SK-N-SH (cell line): ENCODE measurements around the gene ABLIM2. TPM values are rescaled to one million over a fixed set of nuclear protein-coding genes. Genes with fewer than 3 reads are reported as not detected.

Experiments
- CTCF ChIA-PET: fragments of 300-600, 350-600 bp; formaldehyde crosslinking; extraction: SDS; loops from one replicate; lab custom pipeline; 2021; lab: Yijun Ruan, JAX
- POLR2A ChIA-PET: fragments of 350-600 bp; sonication (Branson Sonifier 250); formaldehyde crosslinking; extraction: SDS; loops from one replicate; lab custom pipeline; 2020; ENCODE audit warnings: antibody characterized with exemption, inconsistent platforms; lab: Yijun Ruan, JAX
- DNase-seq: peaks from one replicate; pipeline ENCODE4 v3.0.0; 2012
- H2AFZ ChIP-seq: fragments of 200-600 bp; sonication (generic); 2 replicates; pipeline ENCODE4 v1.8.1; 2016; ENCODE audit warnings: antibody characterized with exemption, mild to moderate bottlenecking, low read depth
- H3F3A ChIP-seq: fragments of 200-600 bp; sonication (generic); replicated peaks from 2 replicates; pipeline ENCODE3; 2016; ENCODE audit warnings: antibody characterized with exemption, mild to moderate bottlenecking; ENCODE audit not compliant: insufficient read depth
- H3K27ac ChIP-seq, 2 experiments: fragments of 200-500 bp in 1 of 2; fragments of 200-600 bp in 1 of 2; sonication (Bioruptor generic) in 1 of 2; sonication (generic), shearing (Covaris generic) in 1 of 2; 2 replicates each; pipeline versions ENCODE4 v1.5.1 to v1.6.1; 2014 to 2016; ENCODE audit warnings: low read depth in 2 of 2, inconsistent platforms in 1 of 2, low read length in 1 of 2, mild to moderate bottlenecking in 1 of 2, mixed read lengths in 1 of 2
- H3K27me3 ChIP-seq: fragments of 200-600 bp; sonication (generic), shearing (Covaris generic); 2 replicates; pipeline ENCODE4 v1.6.1; 2016; ENCODE audit warnings: mixed run types; ENCODE audit not compliant: insufficient read depth
- H3K36me3 ChIP-seq, 2 experiments: fragments of 200-500 bp in 1 of 2; fragments of 200-600 bp in 1 of 2; sonication (Bioruptor generic) in 1 of 2; sonication (generic) in 1 of 2; replicated peaks in 1 of 2; 2 replicates each; pipeline versions ENCODE3 to v1.5.1; 2014 to 2016; ENCODE audit warnings: low read length in 1 of 2, mild to moderate bottlenecking in 1 of 2; ENCODE audit not compliant: insufficient read depth in 2 of 2, control insufficient read depth in 1 of 2
- H3K4me1 ChIP-seq, 2 experiments: fragments of 200-500 bp in 1 of 2; fragments of 200-600 bp in 1 of 2; sonication (Bioruptor generic) in 1 of 2; sonication (generic), shearing (Covaris generic) in 1 of 2; 2 replicates each; pipeline versions ENCODE4 v1.5.1 to v1.6.1; 2014 to 2016; ENCODE audit warnings: low read depth in 1 of 2, low read length in 1 of 2, mixed run types in 1 of 2; ENCODE audit not compliant: insufficient read depth in 2 of 2, control insufficient read depth in 1 of 2
- H3K4me2 ChIP-seq: fragments of 200-600 bp; sonication (generic), shearing (Covaris generic); 2 replicates; pipeline ENCODE4 v1.6.1; 2017; ENCODE audit warnings: mixed run types
- H3K4me3 ChIP-seq, 2 experiments: fragments of 200-500 bp in 1 of 2; fragments of 200-600 bp in 1 of 2; sonication (Bioruptor generic) in 1 of 2; sonication (generic), shearing (Covaris generic) in 1 of 2; 2 replicates each; pipeline versions ENCODE4 v1.5.1 to v1.8.1; 2014 to 2016; ENCODE audit warnings: low read depth in 2 of 2, inconsistent platforms in 1 of 2, low read length in 1 of 2, mild to moderate bottlenecking in 1 of 2, mixed read lengths in 1 of 2, moderate library complexity in 1 of 2
- H3K79me2 ChIP-seq: fragments of 200-600 bp; sonication (generic); 2 replicates; pipeline ENCODE4 v1.8.1; 2017; ENCODE audit warnings: mild to moderate bottlenecking; ENCODE audit not compliant: insufficient read depth
- H3K9ac ChIP-seq: fragments of 200-600 bp; sonication (generic); 2 replicates; pipeline ENCODE4 v1.6.1; 2017; ENCODE audit warnings: mixed run types
- H3K9me2 ChIP-seq: fragments of 200-600 bp; sonication (generic); 2 replicates; pipeline ENCODE4 v1.6.1; 2017; ENCODE audit warnings: mixed run types
- H3K9me3 ChIP-seq: fragments of 200-600 bp; sonication (generic); 2 replicates; pipeline ENCODE4 v1.6.1; 2017; ENCODE audit warnings: mixed run types, mild to moderate bottlenecking, moderate library complexity
- H4K20me1 ChIP-seq: fragments of 200-600 bp; sonication (generic); 2 replicates; pipeline ENCODE4 v1.6.1; 2017; ENCODE audit warnings: mild to moderate bottlenecking, mixed run types; ENCODE audit not compliant: insufficient read depth
- CTCF ChIP-seq: fragments of 200-600 bp; sonication (generic); IDR thresholded peaks from 2 replicates; pipeline ENCODE4 v1.6.1; 2017; ENCODE audit warnings: antibody characterized with exemption, mild to moderate bottlenecking, moderate library complexity
- ELF1 ChIP-seq: IDR thresholded peaks from 2 replicates; pipeline ENCODE4 v1.4.0; 2012
- FOXJ3 ChIP-seq: sonication (generic); formaldehyde crosslinking; IDR thresholded peaks from 2 replicates; pipeline ENCODE4 v1.5.1; 2020; ENCODE audit warnings: mild to moderate bottlenecking, missing genetic modification reagents
- GATA2 ChIP-seq: sonication (generic); formaldehyde crosslinking; IDR thresholded peaks from 2 replicates; pipeline ENCODE4 v1.5.0; 2020; ENCODE audit warnings: mild to moderate bottlenecking, missing genetic modification reagents
- IRF3 ChIP-seq: fragments of 150-350 bp; IDR thresholded peaks from 2 replicates; pipeline ENCODE4 v1.6.1; 2016; ENCODE audit warnings: mild to moderate bottlenecking, low read depth, low read length
- JUND ChIP-seq: IDR thresholded peaks from 2 replicates; pipeline ENCODE4 v1.4.0; 2012
- NRF1 ChIP-seq: IDR thresholded peaks from 2 replicates; pipeline ENCODE4 v1.6.1; 2012; ENCODE audit warnings: low read depth, mild to moderate bottlenecking, low read length
- RCOR1 ChIP-seq: fragments of 150-350 bp; IDR thresholded peaks from 2 replicates; pipeline ENCODE4 v1.6.1; 2017; ENCODE audit warnings: antibody characterized with exemption, low read length
- TCF12 ChIP-seq: IDR thresholded peaks from 2 replicates; pipeline ENCODE4 v1.4.0; 2012
- TEAD4 ChIP-seq: IDR thresholded peaks from 2 replicates; pipeline ENCODE4 v1.4.0; 2012; ENCODE audit warnings: mild to moderate bottlenecking, borderline replicate concordance; ENCODE audit not compliant: insufficient read depth
- USF1 ChIP-seq: IDR thresholded peaks from 2 replicates; pipeline ENCODE4 v1.4.0; 2012; ENCODE audit warnings: low read depth, borderline replicate concordance
- USF2 ChIP-seq: fragments of 150-350 bp; IDR thresholded peaks from 2 replicates; pipeline ENCODE4 v1.6.1; 2017; ENCODE audit warnings: antibody characterized with exemption, low read length, low read depth, borderline replicate concordance
- WGBS: methylation state at CpG from one replicate; pipeline ENCODE4 v1.1.6; 2017; ENCODE audit warnings: low lambda C conversion rate; 5-methylcytosine and 5-hydroxymethylcytosine counted together
- polyA plus RNA-seq, 3 experiments: library from polyadenylated mRNA; depleted of rRNA; stranded (reverse); fragments of >200 nt; gene quantifications; 2 replicates each; pipeline ENCODE4 v1.2.3, GENCODE V29; 2012

Gene ABLIM2
- polyA plus RNA-seq, 1 of the 3 experiments (the other 2 are of a cell fraction) = 0.53 TPM

- H3K9ac ChIP-seq = no peak overlapping the region
- no peaks in the 10 kb centered on the region for H3K9me3 ChIP-seq
- ChIA-PET CTCF (interaction anchor here (0.6 to 4.7 kb wide), 11 partner anchors 8 to 434 kb away, joined by 3 to 29 read pairs (median 4); no protein-coding TSS in a partner anchor), POLR2A (interaction anchor here (1.0 to 1.2 kb wide), 3 partner anchors 20 to 58 kb away, joined by 3 to 5 read pairs (median 4); no protein-coding TSS in a partner anchor)
- H3K36me3 ChIP-seq = no peaks in the 10 kb centered on the region
- H3K4me3 ChIP-seq = no peak overlapping the region; a peak in 1 of 4 replicates
- peak overlapping the region; percentile 90 for H3K4me2 ChIP-seq
- no peaks in the 10 kb centered on the region for H3K27me3 ChIP-seq
- peak overlapping the region in 1 of 2 experiments; percentile 90; a peak in 2 of 4 replicates for H3K27ac ChIP-seq
- no peaks in the 10 kb centered on the region for H3F3A ChIP-seq
- peaks cover 13 to 59% of the 10 kb centered on the region in 2 experiments; a peak in 2 of 4 replicates for H3K4me1 ChIP-seq
- no peaks in the 10 kb centered on the region for H4K20me1 ChIP-seq
- H2AFZ ChIP-seq = peak overlapping the region; percentile 94
- TF ChIP-seq IRF3 (no peak), USF1 (no peak), USF2 (no peak)
- no peaks in the 10 kb centered on the region for H3K9me2 ChIP-seq
- DNase-seq = no peak
- 97% methylated on average over 17 of the region's 17 CpGs for WGBS
- no peaks in the 10 kb centered on the region for H3K79me2 ChIP-seq
Measured at GRCh38 chr4:8198206-8198905, 39.7 kb upstream of the ABLIM2 start.

- H3K4me1 ChIP-seq = peaks cover 13 to 56% of the 10 kb centered on the region in 2 experiments; a peak in 2 of 4 replicates
- WGBS = 86% methylated on average over 12 of the region's 13 CpGs
- ChIA-PET CTCF (interaction anchor here (1.0 to 4.7 kb wide), 6 partner anchors 9 to 213 kb away, joined by 3 to 29 read pairs (median 4); no protein-coding TSS in a partner anchor), POLR2A (interaction anchor here (0.7 kb wide), 1 partner anchor 21 kb away, joined by 3 read pairs; no protein-coding TSS in a partner anchor)
- H3K27ac ChIP-seq = no peak overlapping the region
- H3K36me3 ChIP-seq = no peaks in the 10 kb centered on the region
- H3K9me3 ChIP-seq = no peaks in the 10 kb centered on the region
- no peaks in the 10 kb centered on the region for H3K9me2 ChIP-seq
- H3F3A ChIP-seq = no peaks in the 10 kb centered on the region
- no peak overlapping the region for H2AFZ ChIP-seq
- H3K27me3 ChIP-seq = no peaks in the 10 kb centered on the region
- H4K20me1 ChIP-seq = no peaks in the 10 kb centered on the region
- DNase-seq = no peak
- H3K4me3 ChIP-seq = no peak overlapping the region
- no peaks in the 10 kb centered on the region for H3K79me2 ChIP-seq
- TF ChIP-seq NRF1 (no peak), FOXJ3 (CRISPR knock-in tag) (no peak), USF2 (no peak), GATA2 (CRISPR knock-in tag) (no peak), TCF12 (no peak), TEAD4 (no peak), JUND (no peak), ELF1 (no peak), IRF3 (no peak), RCOR1 (no peak), CTCF (no peak)
- H3K9ac ChIP-seq = no peak overlapping the region
- H3K4me2 ChIP-seq = no peak overlapping the region
Measured at GRCh38 chr4:8197521-8197920, 38.9 kb upstream of the ABLIM2 start.
